ENCODE results near the gene KIF5A. TPM values are rescaled to one million over a fixed set of nuclear protein-coding genes. Genes with fewer than 3 reads are reported as not detected.
"Not testable (repeated sequence)": the region's sequence is repeated elsewhere in the genome, so short reads cannot be mapped to it uniquely, and the experiment has no call there.

KIF5A gene
- total and polyA plus RNA-seq, 2 of the 13 experiments (the other 11 are each of a cell fraction or from before 2014, with no cell fraction given) = 1.6 to 11.9 TPM

DNA sequence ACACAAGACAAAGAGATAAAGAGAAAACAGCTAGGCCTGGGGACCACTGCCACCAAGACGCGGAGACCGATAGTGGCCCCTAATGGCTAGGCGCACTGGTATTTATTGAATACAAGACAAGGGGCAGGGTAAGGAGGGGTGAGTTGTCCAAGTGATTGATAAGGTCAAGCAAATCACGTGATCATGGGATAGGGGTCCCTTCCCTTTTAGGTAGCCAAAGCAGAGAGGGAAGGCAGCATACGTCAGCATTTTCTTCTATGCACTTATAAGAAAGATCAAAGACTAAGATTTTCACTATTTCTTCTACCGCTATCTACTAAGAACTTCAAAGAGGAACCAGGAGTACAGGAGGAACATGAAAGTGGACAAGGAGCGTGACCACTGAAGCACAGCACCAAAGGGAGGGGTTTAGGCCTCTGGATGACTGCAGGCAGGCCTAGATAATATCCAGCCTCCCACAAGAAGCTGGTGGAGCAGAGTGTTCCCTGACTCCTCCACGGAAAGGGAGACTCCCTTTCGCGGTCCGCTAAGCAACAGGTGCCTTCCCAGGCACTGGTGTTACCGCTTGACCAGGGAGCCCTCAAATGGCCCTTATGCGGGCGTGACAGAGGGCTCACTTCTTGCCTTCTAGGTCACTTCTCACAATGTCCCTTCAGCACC lies 39.2 kb downstream of the KIF5A start:
- H4K20me1 ChIP-seq (ENCODE audit: insufficient read depth, low read length); H3K9ac ChIP-seq (ENCODE audit: insufficient read depth, low read depth, low read length); H2AFZ ChIP-seq (ENCODE audit: low read length); H3K4me2 ChIP-seq (ENCODE audit: low read depth, low read length); H3K4me3 ChIP-seq (replicated peaks in 1 of 3; ENCODE audit: insufficient read depth in 1 of 3, low read depth in 2 of 3, low read length in 3 of 3); H3K27me3 ChIP-seq (ENCODE audit: control insufficient read depth in 1 of 2, insufficient read depth in 2 of 2, low read length in 2 of 2); POLR2A ChIA-PET; H3K27ac ChIP-seq (ENCODE audit: extremely low read length, insufficient read depth, low read length); BruUV-seq (replicated peaks); FAIRE-seq; DNase-seq (ENCODE audit: low spot score); H3K9me3 ChIP-seq (ENCODE audit: low read length); in situ Hi-C loops (cut with HindIII; ENCODE audit: extremely low pct_ligation_motif_present, low pct_unique_long_range_greater_than_20kb); ATAC-seq; intact Hi-C loops (cut with micrococcal nuclease; ENCODE audit: unreplicated experiment); CTCF ChIA-PET (ENCODE audit: low intra/inter-chr PET ratio, low total read pairs); H3K36me3 ChIP-seq (replicated peaks in 1 of 2; ENCODE audit: control insufficient read depth in 1 of 2, insufficient read depth in 2 of 2, low read length in 2 of 2): not testable (repeated sequence)
- H3K4me1 ChIP-seq (ENCODE audit: insufficient read depth, low read length) = peaks cover 22% of the 10 kb centered on the region
- peak; percentile 38; the same call in 1 of the 2 replicates for TF ChIP-seq RAD51 (IDR thresholded peaks at IDR 0.05; ENCODE audit: borderline replicate concordance)
- WGBS (ENCODE audit: low lambda C conversion rate) = 84% methylated on average over 10 of the region's 15 CpGs
- H3K79me2 ChIP-seq (ENCODE audit: insufficient read depth, low read length) = peaks cover 17% of the 10 kb centered on the region

DNA sequence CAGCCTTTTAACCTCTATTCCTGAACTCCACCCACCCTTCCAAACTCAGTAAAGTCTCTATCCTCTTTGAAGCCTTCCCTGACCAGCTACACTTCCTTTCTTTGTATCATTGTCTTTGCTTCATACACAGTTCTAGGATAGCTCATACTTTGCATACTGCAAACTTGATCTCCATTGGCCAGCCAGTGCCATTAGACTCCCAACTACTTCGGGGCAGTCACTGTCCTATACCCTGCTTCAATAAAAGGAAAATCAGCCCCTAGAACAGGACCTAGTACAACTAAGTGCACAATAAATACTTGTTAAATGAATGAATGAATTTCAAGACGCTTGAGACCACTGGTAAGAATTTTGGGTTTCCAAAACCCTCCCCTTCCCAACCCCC lies 40.6 kb downstream of the KIF5A start:
- CTCF ChIA-PET (ENCODE audit: low intra/inter-chr PET ratio, low total read pairs) = no interaction called here

More for the DNA sequence above, 40.6 kb downstream of the KIF5A start:
- H3K27me3 ChIP-seq (ENCODE audit: control insufficient read depth in 1 of 2, insufficient read depth in 2 of 2, low read length in 2 of 2) = no peaks in the 10 kb centered on the region; a peak in 1 of 5 replicates
- in situ Hi-C loops (cut with HindIII; ENCODE audit: extremely low pct_ligation_motif_present, low pct_unique_long_range_greater_than_20kb) = no loop called here
- no peak for FAIRE-seq
- ATAC-seq = peak; percentile 30
- H3K27ac ChIP-seq (ENCODE audit: extremely low read length, insufficient read depth, low read length) = peak overlapping the region; percentile 63
- peaks cover 22% of the 10 kb centered on the region for H3K4me1 ChIP-seq (ENCODE audit: insufficient read depth, low read length)
- peaks cover 4 to 8% of the 10 kb centered on the region in 2 experiments; a peak in 3 of 5 replicates for H3K36me3 ChIP-seq (replicated peaks in 1 of 2; ENCODE audit: control insufficient read depth in 1 of 2, insufficient read depth in 2 of 2, low read length in 2 of 2)
- peak overlapping the region; percentile 90 for H2AFZ ChIP-seq (ENCODE audit: low read length)
- no peaks in the 10 kb centered on the region for H4K20me1 ChIP-seq (ENCODE audit: insufficient read depth, low read length)
- H3K9ac ChIP-seq (ENCODE audit: insufficient read depth, low read depth, low read length) = peak overlapping the region; percentile 75
- no peak for TF ChIP-seq HES4 (CRISPR knock-in tag; IDR thresholded peaks at IDR 0.05; ENCODE audit: borderline replicate concordance)
- peak; percentile 5; the same call in 1 of the 2 replicates for TF ChIP-seq ZNF724P (CRISPR knock-in tag; IDR thresholded peaks at IDR 0.05; ENCODE audit: borderline replicate concordance)
- BruUV-seq (replicated peaks) = no TSS peak
- no peak for DNase-seq (ENCODE audit: low spot score)
- peaks cover 17% of the 10 kb centered on the region for H3K79me2 ChIP-seq (ENCODE audit: insufficient read depth, low read length)
- H3K4me3 ChIP-seq (replicated peaks in 1 of 3; ENCODE audit: insufficient read depth in 1 of 3, low read depth in 2 of 3, low read length in 3 of 3) = peak overlapping the region; percentile 70 to 99 (median 92)
- peak overlapping the region; percentile 80 for H3K4me2 ChIP-seq (ENCODE audit: low read depth, low read length)
- POLR2A ChIA-PET = interaction anchor here (1.2 to 3.9 kb wide), 8 partner anchors 9 to 73 kb away, joined by 4 to 26 read pairs (median 17); partner anchors contain the start of genes ARHGEF25, DDIT3 and DTX3
- intact Hi-C loops (cut with micrococcal nuclease; ENCODE audit: unreplicated experiment) = loop anchor here (2.0 kb wide), 1 partner anchor 42 kb away; the partner anchor contains the start of gene B4GALNT1
- H3K9me3 ChIP-seq (ENCODE audit: low read length) = no peaks in the 10 kb centered on the region
- 7% methylated on average over 2 of the region's 2 CpGs for WGBS (ENCODE audit: low lambda C conversion rate)
